ENCODE results near the gene HACD2. TPM values are rescaled to one million over a fixed set of nuclear protein-coding genes. Genes with fewer than 3 reads are reported as not detected.

The HACD2 gene
- total RNA-seq, 1 experiment from 2014 or later = 43.0 TPM

- Histone ChIP-seq H3K9me3 (ENCODE audit: control insufficient read depth in 1 of 2, insufficient read depth in 1 of 2, low read depth in 1 of 2, low read length in 2 of 2) (peaks cover 3 to 7% of the 10 kb centered on the region in 2 experiments; a peak in 1 of 4 replicates), H3K4me1 (ENCODE audit: control insufficient read depth in 1 of 2, insufficient read depth in 2 of 2, low read length in 2 of 2) (peaks cover 8 to 12% of the 10 kb centered on the region in 2 experiments), H3K27me3 (ENCODE audit: insufficient read depth, low read length) (no peaks in the 10 kb centered on the region), H4K20me1 (ENCODE audit: insufficient read depth) (no peaks in the 10 kb centered on the region), H3K79me2 (ENCODE audit: insufficient read depth, low read length) (peaks cover 18% of the 10 kb centered on the region), H3K36me3 (ENCODE audit: control insufficient read depth in 1 of 2, insufficient read depth in 2 of 2, low read length in 2 of 2) (no peaks in the 10 kb centered on the region; a peak in 1 of 4 replicates), H3K9ac (ENCODE audit: low read length) (no peak overlapping the region), H3K27ac (ENCODE audit: low read depth, low read length) (no peak overlapping the region), H3K4me3 (replicated peaks in 1 of 2; ENCODE audit: low read depth in 1 of 2, low read length in 2 of 2) (no peak overlapping the region), H2AFZ (ENCODE audit: low read depth, low read length, poor library complexity, severe bottlenecking) (no peak overlapping the region), H3K9me2 (ENCODE audit: insufficient read depth) (no peaks in the 10 kb centered on the region), H3K4me2 (ENCODE audit: low read length) (no peak overlapping the region)
- ChIA-PET RAD21 (ENCODE audit: low non-redundant PET in 1 of 2, low total read pairs in 2 of 2, uncharacterized antibody in 2 of 2, unreplicated experiment in 2 of 2) (no interaction called here), POLR2A (no interaction called here), CTCF (no interaction called here)
- DNase-seq (ENCODE audit: low read depth, low spot score) = no peak
- TF ChIP-seq YY1 (IDR thresholded peaks at IDR 0.05; ENCODE audit: extremely low read depth, insufficient replicate concordance, low read depth, low read length) (no peak), TCF7L2 (IDR thresholded peaks at IDR 0.05; ENCODE audit: borderline replicate concordance, extremely low read depth, insufficient read depth, insufficient read length) (no peak), EZH2 (IDR thresholded peaks at IDR 0.05) (no peak), RAD21 (IDR thresholded peaks at IDR 0.05; ENCODE audit: low read depth) (no peak)
- TF ChIP-seq, protein P1, sequence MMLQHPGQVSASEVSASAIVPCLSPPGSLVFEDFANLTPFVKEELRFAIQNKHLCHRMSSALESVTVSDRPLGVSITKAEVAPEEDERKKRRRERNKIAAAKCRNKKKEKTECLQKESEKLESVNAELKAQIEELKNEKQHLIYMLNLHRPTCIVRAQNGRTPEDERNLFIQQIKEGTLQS (IDR thresholded peaks at IDR 0.05) = no peak
- no TSS peak for BruUV-seq (replicated peaks)
- intact Hi-C loops (cut with micrococcal nuclease) = no loop called here
- ATAC-seq = no peak
Observed at GRCh38 chr3:123590685-123591450, 6.0 kb upstream of the HACD2 start.

DNA sequence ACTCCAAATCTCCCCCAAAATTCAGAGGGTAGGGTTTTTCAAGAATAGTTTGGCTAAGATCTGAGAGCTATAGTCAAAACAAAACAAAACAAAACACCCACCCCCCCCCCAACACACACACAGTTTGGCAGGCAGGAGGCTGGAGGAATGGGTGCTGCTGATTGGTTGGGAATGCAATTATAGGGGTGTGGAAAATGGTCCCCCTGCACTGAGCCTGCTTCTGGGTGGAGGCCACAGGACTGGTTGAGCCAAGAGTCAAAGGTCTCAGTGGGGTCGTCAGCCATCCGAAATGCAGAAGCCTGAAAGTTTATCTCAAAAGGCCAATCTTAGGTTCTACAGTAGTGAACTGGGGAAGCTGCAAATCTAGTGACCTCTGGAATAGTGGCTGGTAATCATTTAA lies 2.5 kb upstream of the HACD2 start:
- CTCF ChIA-PET = no interaction called here
- no peaks in the 10 kb centered on the region for H4K20me1 ChIP-seq (ENCODE audit: insufficient read depth)
- no peaks in the 10 kb centered on the region; a peak in 1 of 4 replicates for H3K36me3 ChIP-seq (ENCODE audit: control insufficient read depth in 1 of 2, insufficient read depth in 2 of 2, low read length in 2 of 2)
- H3K4me2 ChIP-seq (ENCODE audit: low read length) = peak overlapping the region; percentile 91; the same call in 1 of the 2 replicates
- DNase-seq (ENCODE audit: low read depth, low spot score) = no peak
- no peak for ATAC-seq
- RAD21 ChIA-PET (ENCODE audit: low non-redundant PET in 1 of 2, low total read pairs in 2 of 2, uncharacterized antibody in 2 of 2, unreplicated experiment in 2 of 2) = no interaction called here
- peaks cover 11 to 21% of the 10 kb centered on the region in 2 experiments for H3K4me1 ChIP-seq (ENCODE audit: control insufficient read depth in 1 of 2, insufficient read depth in 2 of 2, low read length in 2 of 2)
- peaks cover 38% of the 10 kb centered on the region for H3K79me2 ChIP-seq (ENCODE audit: insufficient read depth, low read length)
- H3K9me3 ChIP-seq (ENCODE audit: control insufficient read depth in 1 of 2, insufficient read depth in 1 of 2, low read depth in 1 of 2, low read length in 2 of 2) = peaks cover 3 to 7% of the 10 kb centered on the region in 2 experiments; a peak in 1 of 4 replicates
- intact Hi-C loops (cut with micrococcal nuclease) = no loop called here
- H3K4me3 ChIP-seq (replicated peaks in 1 of 2; ENCODE audit: low read depth in 1 of 2, low read length in 2 of 2) = no peak overlapping the region
- POLR2A ChIA-PET = no interaction called here
- H3K9ac ChIP-seq (ENCODE audit: low read length) = no peak overlapping the region
- no peaks in the 10 kb centered on the region for H3K27me3 ChIP-seq (ENCODE audit: insufficient read depth, low read length)
- H3K27ac ChIP-seq (ENCODE audit: low read depth, low read length) = no peak overlapping the region
- no peak for TF ChIP-seq EGR1 (IDR thresholded peaks at IDR 0.05; ENCODE audit: low read depth)
- TF ChIP-seq, protein P1 (IDR thresholded peaks at IDR 0.05) = no peak
- no peak for TF ChIP-seq CEBPB (IDR thresholded peaks at IDR 0.05; ENCODE audit: low read depth)
- no peak for TF ChIP-seq CBX3 (IDR thresholded peaks at IDR 0.05; ENCODE audit: low read depth)
- no peak for TF ChIP-seq YY1 (IDR thresholded peaks at IDR 0.05; ENCODE audit: extremely low read depth, insufficient replicate concordance, low read depth, low read length)
- TF ChIP-seq SRF (IDR thresholded peaks at IDR 0.05; ENCODE audit: low read depth) = no peak
- no peak for TF ChIP-seq FOSL1 (IDR thresholded peaks at IDR 0.05; ENCODE audit: low read depth)
- TF ChIP-seq TCF7L2 (IDR thresholded peaks at IDR 0.05; ENCODE audit: borderline replicate concordance, extremely low read depth, insufficient read depth, insufficient read length) = no peak
- TF ChIP-seq ELF1 (IDR thresholded peaks at IDR 0.05; ENCODE audit: borderline replicate concordance, low read depth) = no peak
- TF ChIP-seq, protein P2, sequence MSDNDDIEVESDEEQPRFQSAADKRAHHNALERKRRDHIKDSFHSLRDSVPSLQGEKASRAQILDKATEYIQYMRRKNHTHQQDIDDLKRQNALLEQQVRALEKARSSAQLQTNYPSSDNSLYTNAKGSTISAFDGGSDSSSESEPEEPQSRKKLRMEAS (IDR thresholded peaks at IDR 0.05) = no peak
- no peak for TF ChIP-seq EZH2phosphoT487 (IDR thresholded peaks at IDR 0.05; ENCODE audit: borderline replicate concordance)
- H3K9me2 ChIP-seq (ENCODE audit: insufficient read depth) = no peaks in the 10 kb centered on the region
- no peak overlapping the region for H2AFZ ChIP-seq (ENCODE audit: low read depth, low read length, poor library complexity, severe bottlenecking)
- no TSS peak for BruUV-seq (replicated peaks)

Data from HCT116 (cell line).